AML-193 (cell line): Measurements from ENCODE around the gene LRRTM3.

Experiments
- DNase-seq, 2 experiments: peaks; one replicate each; lab custom pipeline; 2025; lab: John Stamatoyannopoulos, UW

The LRRTM3 gene

GRCh38 chr10:66934711-66935110 is 8.9 kb downstream of the LRRTM3 start:
- DNase-seq, result no peak

GRCh38 chr10:66940965-66941364 is 15.1 kb downstream of the LRRTM3 start:
- DNase-seq, result no peak

GRCh38 chr10:66941491-66941890 is 15.7 kb downstream of the LRRTM3 start:
- no peak for DNase-seq

GRCh38 chr10:66942407-66942806 is 16.6 kb downstream of the LRRTM3 start:
- DNase-seq, result no peak

GRCh38 chr10:66943590-66943989 is 17.8 kb downstream of the LRRTM3 start:
- no peak for DNase-seq

GRCh38 chr10:66951896-66952295 is 26.1 kb downstream of the LRRTM3 start:
- DNase-seq, result no peak

- no peak for DNase-seq
These were observed 32.6 kb downstream of the LRRTM3 start for GRCh38 chr10:66958466-66958865.

- no peak for DNase-seq
These were observed 39.1 kb downstream of the LRRTM3 start for GRCh38 chr10:66964946-66965345.

GRCh38 chr10:66980246-66980815 is 54.5 kb downstream of the LRRTM3 start:
- no peak for DNase-seq

- no peak for DNase-seq
These were observed 55.7 kb downstream of the LRRTM3 start for GRCh38 chr10:66981361-66982052.

- no peak for DNase-seq
These were observed 56.2 kb downstream of the LRRTM3 start for GRCh38 chr10:66982053-66982420.

GRCh38 chr10:66982792-66983474 is 57.1 kb downstream of the LRRTM3 start:
- no peak for DNase-seq

GRCh38 chr10:66983475-66983818 is 57.6 kb downstream of the LRRTM3 start:
- no peak for DNase-seq

GRCh38 chr10:66990143-66990830 is 64.5 kb downstream of the LRRTM3 start:
- no peak for DNase-seq

- no peak for DNase-seq
These were observed 71.2 kb downstream of the LRRTM3 start for GRCh38 chr10:66996996-66997395.

GRCh38 chr10:66999762-67000545 is 74.1 kb downstream of the LRRTM3 start:
- DNase-seq, result no peak

- no peak for DNase-seq
These were observed 78.9 kb downstream of the LRRTM3 start for GRCh38 chr10:67004690-67005089.

- no peak for DNase-seq
These were observed 80.1 kb downstream of the LRRTM3 start for GRCh38 chr10:67005981-67006380.

GRCh38 chr10:67011480-67011879 is 85.6 kb downstream of the LRRTM3 start:
- DNase-seq, result no peak

GRCh38 chr10:67011981-67012380 is 86.1 kb downstream of the LRRTM3 start:
- no peak for DNase-seq

GRCh38 chr10:67015225-67015624 is 89.4 kb downstream of the LRRTM3 start:
- DNase-seq, result no peak

- DNase-seq, result no peak
These were observed 91.4 kb downstream of the LRRTM3 start for GRCh38 chr10:67017218-67017617.
